Heart left ventricle (tissue), 13 donors: ENCODE measurements around the gene GRIN2A.

Source experiments
- CTCF ChIP-seq, 12 donors: fragments of 200-600 bp; sonication (generic) in 4 of 12; IDR thresholded peaks; one replicate each; pipeline versions ENCODE4 v1.5.0 to v1.8.0; 2018 to 2022; ENCODE audit warnings: antibody characterized with exemption in 12 of 12, mild to moderate bottlenecking in 5 of 12
- POLR2A ChIP-seq, 2 donors: fragments of 450-650 bp; IDR thresholded peaks; one replicate each; pipeline ENCODE4 v1.6.1; 2017; ENCODE audit warnings: antibody characterized with exemption in 2 of 2, mild to moderate bottlenecking in 2 of 2, moderate library complexity in 2 of 2
- donor health status: ischemic (EF 13 %, LVEDD 7.1; RV severe dilation, severe dysfunction).
- donor health status: DM: no; HTN: yes; CAD: no.
- donor health status: DM: no; HTN: no; CAD: no.
- donor health status: ischemic (EF 25% LVEDD 6.9; RV normal size, moderate dysfunction).
- donor health status: ischemic (EF 25% LVEDD 5.7; RV mildly dilated, moderate dysfunction).
- donor health status: ischemic (EF 35%, LVEDD 5.7; RV mildly dilated, moderate dysfunction).
- donor health status: nonischemic (EF 11% LVEDD 7.7; RV severe dilation, severe dysfunction).
- donor health status: DM: yes; HTN: yes; CAD: no.
- donor health status: PGD.
- donor health status: ischemic (EF 29% LVEDD 5.4; RV normal size, mild dysfunction).
- donor health status: nonischemic (EF 23%, LVEDD 6.1; RV moderate dilation, normal function).

GRCh38 chr16:9823510-9823909 lies 358.7 kb downstream of the GRIN2A start:
- no peak for TF ChIP-seq CTCF (IDR thresholded peaks at IDR 0.05)
- no peak for TF ChIP-seq POLR2A (IDR thresholded peaks at IDR 0.05)
